ENCODE results near the gene U2AF1L4. TPM values are rescaled to one million over a fixed set of nuclear protein-coding genes. Genes with fewer than 3 reads are reported as not detected.

U2AF1L4 gene
- total RNA-seq, 4 donors from 2014 or later = 18.8 to 45.5 (median 21.9) TPM

DNA sequence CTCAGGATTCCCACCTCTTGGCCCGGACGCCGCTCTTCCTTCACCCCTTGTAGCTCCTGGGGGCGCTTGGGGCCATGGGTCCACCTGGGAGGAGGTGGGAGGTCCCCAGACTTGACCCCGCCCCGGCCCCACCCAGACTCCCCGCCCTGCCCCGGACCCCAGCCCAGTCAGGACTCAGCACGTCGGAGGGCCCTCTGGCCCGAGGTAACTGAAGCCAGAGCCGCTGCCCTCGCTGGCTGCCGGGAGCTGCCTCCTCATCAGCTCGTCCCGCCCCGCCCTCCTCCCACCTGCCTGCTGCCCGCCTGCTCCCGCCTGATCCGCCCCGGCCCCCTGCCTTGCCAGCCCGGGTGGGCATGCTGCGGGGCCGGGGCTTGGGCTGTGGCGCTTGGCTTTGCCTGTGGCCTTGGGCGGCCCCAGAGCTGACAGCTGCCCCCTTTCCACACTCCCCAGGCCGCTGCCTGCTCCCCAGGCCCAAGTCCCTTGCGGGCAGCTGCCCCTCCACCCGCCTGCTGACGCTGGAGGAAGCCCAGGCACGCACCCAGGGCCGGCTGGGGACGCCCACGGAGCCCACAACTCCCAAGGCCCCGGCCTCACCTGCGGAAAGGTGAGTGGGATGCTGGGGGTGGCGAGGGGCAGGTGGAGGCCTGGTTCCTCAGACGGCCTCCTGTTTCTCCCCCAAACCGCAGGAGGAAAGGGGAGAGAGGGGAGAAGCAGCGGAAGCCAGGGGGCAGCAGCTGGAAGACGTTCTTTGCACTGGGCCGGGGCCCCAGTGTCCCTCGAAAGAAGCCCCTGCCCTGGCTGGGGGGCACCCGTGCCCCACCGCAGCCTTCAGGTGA is 39.5 kb upstream of the U2AF1L4 start:
- Histone ChIP-seq H3K4me3 (no peak overlapping the region), H3K27ac (no peak overlapping the region), H3K36me3 (peaks cover 53% of the 10 kb centered on the region), H3K9me3 (no peaks in the 10 kb centered on the region), H3K27me3 (no peaks in the 10 kb centered on the region), H3K4me1 (no peaks in the 10 kb centered on the region)
- no peak for DNase-seq (ENCODE audit: low spot score in 2 of 2)
- WGBS = 80% methylated on average over 36 of the region's 45 CpGs
- TF ChIP-seq, protein P1, sequence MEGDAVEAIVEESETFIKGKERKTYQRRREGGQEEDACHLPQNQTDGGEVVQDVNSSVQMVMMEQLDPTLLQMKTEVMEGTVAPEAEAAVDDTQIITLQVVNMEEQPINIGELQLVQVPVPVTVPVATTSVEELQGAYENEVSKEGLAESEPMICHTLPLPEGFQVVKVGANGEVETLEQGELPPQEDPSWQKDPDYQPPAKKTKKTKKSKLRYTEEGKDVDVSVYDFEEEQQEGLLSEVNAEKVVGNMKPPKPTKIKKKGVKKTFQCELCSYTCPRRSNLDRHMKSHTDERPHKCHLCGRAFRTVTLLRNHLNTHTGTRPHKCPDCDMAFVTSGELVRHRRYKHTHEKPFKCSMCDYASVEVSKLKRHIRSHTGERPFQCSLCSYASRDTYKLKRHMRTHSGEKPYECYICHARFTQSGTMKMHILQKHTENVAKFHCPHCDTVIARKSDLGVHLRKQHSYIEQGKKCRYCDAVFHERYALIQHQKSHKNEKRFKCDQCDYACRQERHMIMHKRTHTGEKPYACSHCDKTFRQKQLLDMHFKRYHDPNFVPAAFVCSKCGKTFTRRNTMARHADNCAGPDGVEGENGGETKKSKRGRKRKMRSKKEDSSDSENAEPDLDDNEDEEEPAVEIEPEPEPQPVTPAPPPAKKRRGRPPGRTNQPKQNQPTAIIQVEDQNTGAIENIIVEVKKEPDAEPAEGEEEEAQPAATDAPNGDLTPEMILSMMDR (IDR thresholded peaks at IDR 0.05) = no peak
- TF ChIP-seq EP300 (IDR thresholded peaks at IDR 0.05) (no peak), POLR2A (IDR thresholded peaks at IDR 0.05) (no peak), POLR2AphosphoS5 (IDR thresholded peaks at IDR 0.05) (no peak)

DNA sequence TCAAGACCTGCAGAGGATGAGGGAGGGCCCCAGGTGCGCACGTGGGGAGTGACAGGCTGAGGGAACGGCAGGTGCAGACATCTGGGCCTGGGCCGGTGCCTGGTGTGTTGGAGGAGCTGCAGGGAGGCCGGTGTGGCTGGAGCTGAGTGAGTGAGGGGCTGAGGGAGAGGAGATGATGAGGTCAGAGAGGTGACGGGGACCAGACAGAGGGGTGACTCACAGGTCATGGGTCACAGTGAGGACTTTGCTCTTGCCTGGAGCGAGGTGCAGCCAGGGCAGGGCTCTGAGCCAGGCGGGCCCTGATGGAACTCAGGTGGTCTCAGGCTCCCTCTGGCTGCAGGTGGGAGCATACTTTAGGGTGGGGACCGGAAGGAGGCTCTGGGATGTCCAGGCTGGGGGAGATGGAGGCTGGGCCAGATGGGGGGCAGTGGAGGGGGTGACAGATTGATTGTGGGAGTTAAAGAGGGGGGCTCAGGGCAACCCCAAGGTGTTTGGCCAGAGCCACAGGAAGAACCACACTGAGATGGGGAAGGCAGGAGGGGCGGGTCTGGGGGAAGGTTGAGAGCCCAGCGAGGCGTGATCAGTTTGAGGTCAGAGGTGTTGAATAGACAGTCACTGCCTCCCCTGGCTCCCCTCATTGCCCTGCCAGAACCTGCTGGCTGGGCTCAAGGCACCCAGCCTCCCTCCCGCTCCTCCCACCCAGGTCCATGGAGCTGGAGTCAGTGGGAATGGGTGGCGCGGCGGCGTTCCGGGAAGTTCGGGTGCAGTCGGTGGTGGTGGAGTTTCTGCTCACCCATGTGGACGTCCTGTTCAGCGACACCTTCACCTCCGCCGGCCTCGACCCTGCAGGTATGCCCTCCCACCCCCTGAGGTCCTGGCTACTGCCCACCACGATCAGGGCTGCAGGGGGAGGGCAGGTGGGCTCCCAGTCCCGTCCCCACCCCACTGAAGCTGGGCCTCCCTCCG is 38.5 kb upstream of the U2AF1L4 start:
- H3K27ac ChIP-seq = no peak overlapping the region
- peaks cover 56% of the 10 kb centered on the region for H3K36me3 ChIP-seq
- no peaks in the 10 kb centered on the region for H3K4me1 ChIP-seq
- no peaks in the 10 kb centered on the region for H3K9me3 ChIP-seq
- no peak overlapping the region for H3K4me3 ChIP-seq
- H3K27me3 ChIP-seq = no peaks in the 10 kb centered on the region
- WGBS = 85% methylated on average over 27 of the region's 28 CpGs
- TF ChIP-seq EP300 (IDR thresholded peaks at IDR 0.05) (no peak), POLR2A (IDR thresholded peaks at IDR 0.05) (no peak), POLR2AphosphoS5 (IDR thresholded peaks at IDR 0.05) (no peak)
- TF ChIP-seq, protein P1 (IDR thresholded peaks at IDR 0.05) = no peak
- DNase-seq (ENCODE audit: low spot score in 2 of 2) = no peak

DNA sequence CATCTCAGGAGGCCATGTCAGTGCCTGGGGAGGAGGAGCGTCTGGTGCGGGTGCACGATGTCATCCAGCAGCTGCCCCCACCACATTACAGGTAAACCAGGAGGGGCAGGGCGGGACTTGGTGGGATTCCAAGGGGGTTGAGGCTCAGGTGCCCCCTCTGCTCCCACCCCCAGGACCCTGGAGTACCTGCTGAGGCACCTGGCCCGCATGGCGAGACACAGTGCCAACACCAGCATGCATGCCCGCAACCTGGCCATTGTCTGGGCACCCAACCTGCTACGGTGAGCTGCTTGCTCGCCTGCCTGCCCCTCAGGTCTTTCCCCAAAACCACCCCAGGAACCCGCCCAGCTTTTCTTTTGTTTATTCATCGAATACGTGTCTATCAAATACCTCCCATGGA is 37.4 kb upstream of the U2AF1L4 start:
- peak in 1 of 2 donors; percentile 60 for DNase-seq (ENCODE audit: low spot score in 2 of 2)
- no peaks in the 10 kb centered on the region for H3K27me3 ChIP-seq
- H3K27ac ChIP-seq = no peak overlapping the region
- H3K9me3 ChIP-seq = no peaks in the 10 kb centered on the region
- peaks cover 56% of the 10 kb centered on the region for H3K36me3 ChIP-seq
- TF ChIP-seq POLR2AphosphoS5 (IDR thresholded peaks at IDR 0.05) = no peak
- TF ChIP-seq POLR2A (IDR thresholded peaks at IDR 0.05) = no peak
- no peak for TF ChIP-seq EP300 (IDR thresholded peaks at IDR 0.05)
- TF ChIP-seq, protein P1 (IDR thresholded peaks at IDR 0.05) = no peak
- no peaks in the 10 kb centered on the region for H3K4me1 ChIP-seq
- H3K4me3 ChIP-seq = no peak overlapping the region
- WGBS = 96% methylated on average over 8 of the region's 12 CpGs

DNA sequence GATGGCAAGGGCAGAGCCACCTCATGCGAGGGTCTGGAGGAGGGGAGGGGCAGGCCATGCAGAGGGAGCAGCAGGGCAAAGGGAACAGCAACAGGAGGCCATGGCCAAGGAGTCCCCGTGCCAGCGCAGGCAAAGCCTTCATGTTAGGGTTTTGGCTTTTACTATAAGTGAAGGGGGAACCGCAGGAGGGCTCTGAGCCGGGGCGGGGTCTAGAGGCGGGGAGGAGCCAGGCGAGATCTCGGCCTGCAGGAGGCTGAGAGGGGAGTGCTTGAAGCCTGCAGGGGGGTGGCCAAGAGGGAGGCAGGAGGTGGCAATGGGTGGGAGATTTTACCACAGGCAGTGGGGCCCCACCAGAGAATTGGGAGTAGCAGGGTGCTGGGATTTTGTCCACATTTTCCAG is 36.4 kb upstream of the U2AF1L4 start:
- H3K36me3 ChIP-seq = peaks cover 53% of the 10 kb centered on the region
- no peak overlapping the region for H3K4me3 ChIP-seq
- no peak for TF ChIP-seq POLR2A (IDR thresholded peaks at IDR 0.05)
- TF ChIP-seq EP300 (IDR thresholded peaks at IDR 0.05) = no peak
- H3K27ac ChIP-seq = no peak overlapping the region
- H3K4me1 ChIP-seq = no peaks in the 10 kb centered on the region
- WGBS = 87% methylated on average over 9 of the region's 9 CpGs
- no peaks in the 10 kb centered on the region for H3K9me3 ChIP-seq
- no peaks in the 10 kb centered on the region for H3K27me3 ChIP-seq
- DNase-seq (ENCODE audit: low spot score in 2 of 2) = no peak

DNA sequence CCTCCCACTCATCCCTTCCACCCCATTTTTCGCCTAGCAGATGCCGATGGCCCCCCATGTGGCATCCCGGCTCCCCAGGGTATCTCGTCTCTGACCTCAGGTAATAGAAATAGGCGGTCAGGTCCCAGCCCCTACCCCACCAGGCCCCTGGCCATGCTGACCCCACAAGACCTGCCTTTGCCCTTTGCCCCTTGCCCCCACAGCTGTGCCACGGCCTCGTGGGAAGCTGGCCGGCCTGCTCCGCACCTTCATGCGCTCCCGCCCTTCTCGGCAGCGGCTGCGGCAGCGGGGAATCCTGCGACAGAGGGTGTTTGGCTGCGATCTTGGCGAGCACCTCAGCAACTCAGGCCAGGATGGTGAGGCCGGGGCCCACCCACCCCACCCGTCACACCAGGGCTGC is 35.5 kb upstream of the U2AF1L4 start:
- no peaks in the 10 kb centered on the region for H3K9me3 ChIP-seq
- no peaks in the 10 kb centered on the region for H3K27me3 ChIP-seq
- DNase-seq (ENCODE audit: low spot score in 2 of 2) = peak in 1 of 2 donors; percentile 59
- TF ChIP-seq EP300 (IDR thresholded peaks at IDR 0.05) (no peak), POLR2A (IDR thresholded peaks at IDR 0.05) (no peak), POLR2AphosphoS5 (IDR thresholded peaks at IDR 0.05) (no peak)
- TF ChIP-seq, protein P1 (IDR thresholded peaks at IDR 0.05) = no peak
- H3K4me3 ChIP-seq = no peak overlapping the region
- 98% methylated on average over 9 of the region's 20 CpGs for WGBS
- H3K27ac ChIP-seq = no peak overlapping the region
- peaks cover 9% of the 10 kb centered on the region for H3K4me1 ChIP-seq
- H3K36me3 ChIP-seq = peaks cover 48% of the 10 kb centered on the region
